ENCODE data around the gene OR52K2.
"Not testable (repeated sequence)": the region's sequence is repeated elsewhere in the genome, so short reads cannot be mapped to it uniquely, and the experiment has no call there.

Gene OR52K2

DNA sequence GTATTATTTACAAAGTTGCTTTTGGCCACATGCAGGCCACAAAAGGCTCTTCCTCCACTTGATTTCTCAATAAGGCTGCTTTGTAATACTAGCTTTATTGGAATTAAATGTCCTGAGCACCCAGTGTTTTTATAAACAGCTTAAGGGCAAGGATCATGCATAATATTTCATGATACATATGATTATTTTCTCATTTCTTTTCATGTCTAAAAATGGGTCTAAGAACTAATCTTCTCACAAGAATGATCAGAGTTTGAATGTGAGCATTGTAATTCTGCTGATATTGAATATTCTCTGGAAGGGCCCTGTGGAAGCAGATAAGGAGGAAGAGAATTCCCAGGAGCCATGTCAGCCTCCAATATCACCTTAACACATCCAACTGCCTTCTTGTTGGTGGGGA, at the start of gene OR52K2:
Gene OR52K2, plus strand, starts transcription at position 301 of the 400 bp plus-strand sequence. Its CDS starts 45 bp downstream, at position 346.
- no peak for DNase-seq

DNA sequence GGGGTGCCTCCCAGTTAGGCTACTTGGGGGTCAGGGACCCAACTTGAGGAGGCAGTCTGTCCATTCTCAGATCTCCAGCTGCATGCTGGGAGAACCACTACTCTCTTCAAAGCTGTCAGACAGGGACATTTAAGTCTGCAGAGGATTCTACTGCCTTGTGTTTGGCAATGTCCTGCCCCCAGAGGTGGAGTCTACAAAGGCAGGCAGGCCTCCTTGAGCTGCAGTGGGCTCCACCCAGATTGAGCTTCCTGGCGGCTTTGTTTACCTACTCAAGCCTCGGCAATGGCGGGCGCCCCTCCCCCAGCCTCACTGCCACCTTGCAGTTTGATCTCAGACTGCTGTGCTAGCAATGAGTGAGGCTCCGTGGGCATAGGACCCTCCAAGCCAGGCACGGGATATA, 42.9 kb upstream of the OR52K2 start:
- DNase-seq, result not testable (repeated sequence)

DNA sequence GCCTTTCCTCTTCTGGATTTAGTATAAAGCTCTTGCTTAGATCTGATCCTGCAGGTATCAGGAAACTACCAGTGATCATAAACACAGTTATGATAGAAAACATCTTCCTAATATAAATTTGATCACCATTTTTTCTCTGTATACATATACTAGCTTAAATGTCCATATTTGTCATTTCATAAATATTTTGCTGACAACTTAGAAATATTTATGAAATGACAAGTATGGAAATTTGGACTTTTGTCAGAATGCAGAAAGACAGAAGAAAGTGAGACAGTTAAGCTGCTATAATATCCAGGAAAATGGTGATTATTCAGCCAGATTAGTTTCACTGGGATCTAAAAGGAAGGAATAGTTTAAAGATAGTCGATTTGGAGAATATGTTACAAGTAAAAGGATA, 32.8 kb upstream of the OR52K2 start:
- no peak for DNase-seq

DNA sequence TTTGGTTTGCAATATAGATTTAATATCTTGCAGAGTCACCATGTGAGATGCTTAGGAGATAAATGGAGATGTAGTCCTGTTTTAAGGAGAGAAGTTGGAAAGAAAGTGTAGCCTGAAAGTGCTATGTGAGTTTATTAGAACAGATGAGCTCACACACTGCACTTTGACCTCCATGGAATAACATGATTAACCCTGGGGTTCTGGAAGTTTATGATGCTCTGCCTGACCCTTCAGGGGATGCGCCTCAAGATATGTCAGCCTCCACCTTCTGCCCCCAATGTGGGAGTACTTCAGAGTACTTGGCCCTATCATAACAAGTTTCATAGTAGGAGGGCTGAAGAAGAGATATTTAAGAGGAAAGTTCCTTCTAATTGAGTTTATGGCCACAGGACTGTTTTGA, 32.3 kb upstream of the OR52K2 start:
- no peak for DNase-seq

DNA sequence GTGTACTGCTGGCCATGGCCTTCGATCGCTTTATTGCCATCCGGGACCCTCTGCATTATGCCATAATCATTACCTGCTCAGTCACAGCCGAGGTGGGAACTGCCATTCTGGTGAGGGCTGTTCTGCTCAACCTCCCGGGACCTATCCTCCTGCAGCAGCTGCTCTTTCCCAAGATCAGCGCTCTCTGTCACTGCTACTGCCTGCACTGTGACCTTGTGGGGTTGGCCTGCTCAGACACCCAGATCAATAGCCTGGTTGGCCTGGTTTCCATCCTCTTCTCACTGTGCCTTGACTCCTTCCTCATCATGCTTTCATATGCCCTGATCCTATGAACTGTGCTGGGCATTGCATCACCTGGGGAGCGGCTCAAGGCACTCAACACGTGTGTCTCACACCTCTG, 30.7 kb upstream of the OR52K2 start:
- DNase-seq, result no peak

DNA sequence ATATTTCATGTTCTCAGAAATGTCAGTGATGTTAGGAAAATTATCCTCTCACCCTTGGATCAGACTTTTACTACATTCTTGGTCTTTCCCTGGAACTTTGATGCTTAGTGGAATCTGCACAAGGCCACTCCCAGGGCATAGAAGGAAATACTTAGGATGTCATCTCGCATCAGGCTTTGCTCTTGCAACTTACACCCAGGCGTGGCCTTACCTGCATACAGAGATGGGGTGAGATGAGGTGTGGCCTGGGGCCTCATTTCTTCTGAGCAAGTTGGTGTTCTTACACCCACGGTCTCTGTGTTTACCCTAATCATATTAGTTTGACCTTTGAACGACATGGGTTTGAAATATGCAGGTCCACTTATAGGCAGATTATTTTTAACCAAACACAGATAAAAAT, 19.0 kb upstream of the OR52K2 start:
- no peak for DNase-seq

DNA sequence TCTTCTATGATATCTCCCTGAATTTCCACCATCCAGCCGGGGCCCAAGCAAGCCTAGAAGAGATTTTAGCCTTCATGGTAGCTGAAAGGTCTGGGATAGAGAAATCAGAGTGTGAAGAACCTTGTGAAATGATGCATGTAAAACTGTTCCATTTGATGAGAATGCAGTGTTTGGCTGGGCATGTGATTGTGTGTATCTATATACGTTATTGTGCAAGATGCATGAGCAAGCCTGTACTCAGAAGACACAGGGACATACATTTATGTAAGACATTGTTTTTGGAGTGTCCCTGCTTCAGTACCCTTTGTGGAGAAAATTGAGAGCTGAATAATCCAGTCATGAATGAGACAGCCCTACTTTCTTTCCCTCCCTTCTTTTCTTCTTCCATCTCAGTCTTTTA, 15.2 kb upstream of the OR52K2 start:
- no peak for DNase-seq

DNA sequence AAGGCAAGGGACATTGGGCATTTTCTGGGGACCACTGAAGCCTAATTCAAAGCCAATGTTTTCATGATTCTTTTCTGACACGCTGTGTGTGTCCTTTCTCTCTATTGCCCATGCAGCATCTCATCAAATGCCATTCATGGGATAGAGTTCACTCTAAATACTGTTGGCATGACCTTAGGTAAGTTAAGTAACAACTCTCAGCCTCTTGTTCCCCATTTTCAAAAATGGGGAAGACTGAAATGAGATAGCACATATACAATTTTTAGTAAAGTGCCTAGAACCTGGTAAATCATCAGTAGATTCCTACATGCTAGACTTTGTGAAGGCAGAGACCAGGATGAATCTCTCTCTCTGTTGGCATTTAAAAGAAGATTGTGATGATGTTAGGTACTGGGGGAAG, 12.7 kb upstream of the OR52K2 start:
- no peak for DNase-seq

DNA sequence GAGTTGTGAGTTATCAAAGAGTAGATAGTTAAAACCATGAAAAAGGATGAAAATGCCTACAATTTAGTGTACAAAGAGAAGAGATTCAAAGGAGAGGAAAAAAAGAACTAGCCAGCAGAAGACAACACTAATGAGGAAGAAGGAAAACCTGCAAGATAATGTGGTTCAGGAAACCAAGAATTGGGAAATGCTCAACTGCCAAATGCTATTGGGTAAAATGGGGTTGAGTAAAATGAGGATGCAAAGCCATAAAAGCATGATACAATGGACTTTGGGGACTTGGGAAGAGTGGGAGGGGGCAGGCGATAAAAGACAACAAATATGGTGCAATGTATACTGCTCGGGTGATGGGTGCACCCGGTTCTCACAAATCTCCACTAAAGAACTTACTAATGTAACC, 7.6 kb upstream of the OR52K2 start:
- no peak for DNase-seq

DNA sequence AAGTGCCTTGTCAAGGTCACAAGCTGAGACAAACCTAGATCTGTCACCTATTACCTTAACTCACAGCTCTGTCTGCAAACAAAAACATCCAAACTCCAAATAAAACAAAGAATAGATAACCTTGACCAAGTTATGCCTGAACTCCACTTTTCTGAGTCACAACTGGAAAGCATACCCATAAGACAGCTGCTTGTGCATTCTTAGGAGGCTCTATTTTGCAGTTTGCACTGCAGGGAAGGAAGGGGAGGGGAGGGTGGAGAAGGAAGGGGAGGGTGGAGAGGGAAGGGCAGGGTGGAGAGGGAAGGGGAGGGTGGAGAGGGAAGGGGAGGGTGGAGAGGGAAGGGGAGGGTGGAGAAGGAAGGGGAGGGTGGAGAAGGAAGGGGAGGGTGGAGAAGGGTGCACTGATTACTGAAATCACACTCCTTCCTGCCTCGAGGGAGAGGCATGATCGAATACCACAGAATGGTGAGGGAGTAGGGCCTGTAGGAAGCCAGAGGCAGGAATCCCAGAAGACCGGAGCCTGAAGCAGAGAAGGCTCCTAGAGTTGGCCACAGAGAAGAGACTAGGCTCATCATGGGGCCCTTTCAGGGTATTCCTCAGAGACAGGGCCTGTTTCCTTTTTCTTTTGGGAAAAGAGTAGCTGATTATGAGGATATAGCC, 5.7 kb upstream of the OR52K2 start:
- DNase-seq, result no peak

DNA sequence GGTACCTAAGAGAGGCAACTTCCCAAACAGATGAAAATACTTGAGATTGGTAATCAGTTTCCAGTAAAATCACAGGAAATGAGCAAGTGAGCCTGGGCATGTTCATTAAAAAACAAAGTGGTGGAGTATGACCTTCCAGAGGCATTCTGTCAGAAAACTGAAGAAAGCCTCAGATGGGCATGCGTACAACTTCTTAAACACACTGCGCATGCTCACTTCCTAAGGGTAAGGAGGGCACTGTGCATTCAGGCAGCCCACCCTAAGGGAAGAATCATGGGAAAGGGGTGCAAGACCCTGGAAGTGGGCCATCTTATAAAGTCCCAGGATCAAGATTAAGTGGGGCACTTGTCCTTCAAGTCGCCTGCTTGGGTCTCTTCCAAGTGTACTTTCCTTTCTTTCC, 4.0 kb downstream of the OR52K2 start:
- DNase-seq, result no peak

DNA sequence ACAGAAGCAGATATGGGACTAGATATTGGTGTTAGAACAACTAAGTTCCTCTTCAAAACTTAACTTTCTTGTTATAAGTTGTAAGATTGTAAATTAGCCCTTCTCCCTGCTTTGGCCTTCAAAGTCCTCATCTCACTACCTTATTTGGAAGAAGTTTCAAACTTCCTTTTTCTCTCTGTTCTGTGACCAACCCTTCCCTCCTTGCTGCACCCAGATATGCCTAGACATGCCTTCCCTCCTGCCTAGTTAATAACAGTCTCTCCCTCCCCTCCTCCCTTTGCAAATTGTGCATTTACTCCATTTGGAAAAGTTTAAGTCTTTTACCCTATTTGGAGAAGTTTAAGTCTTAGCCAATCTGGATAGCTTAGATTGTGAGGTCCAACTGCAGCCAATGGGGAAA, 4.9 kb downstream of the OR52K2 start:
- DNase-seq, result no peak

DNA sequence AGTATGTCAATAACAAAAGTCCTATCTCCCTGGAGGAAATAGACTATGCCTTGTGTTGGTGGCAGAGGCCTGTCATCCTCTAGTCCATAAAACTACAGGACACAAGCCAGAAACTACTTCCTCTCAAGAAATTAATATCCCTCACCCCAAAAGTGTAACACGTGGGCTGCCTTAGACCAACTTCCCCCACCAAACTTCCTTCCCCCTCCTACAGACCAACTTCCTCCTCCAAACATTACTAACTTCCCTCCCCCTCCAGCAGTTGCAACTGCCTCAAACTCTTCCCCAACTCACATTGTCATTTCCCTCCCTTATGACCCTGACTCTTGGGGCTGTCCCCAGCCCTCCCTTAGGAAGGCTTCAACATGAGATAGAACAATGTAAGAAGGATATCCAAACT, 6.3 kb downstream of the OR52K2 start:
- DNase-seq, result no peak

DNA sequence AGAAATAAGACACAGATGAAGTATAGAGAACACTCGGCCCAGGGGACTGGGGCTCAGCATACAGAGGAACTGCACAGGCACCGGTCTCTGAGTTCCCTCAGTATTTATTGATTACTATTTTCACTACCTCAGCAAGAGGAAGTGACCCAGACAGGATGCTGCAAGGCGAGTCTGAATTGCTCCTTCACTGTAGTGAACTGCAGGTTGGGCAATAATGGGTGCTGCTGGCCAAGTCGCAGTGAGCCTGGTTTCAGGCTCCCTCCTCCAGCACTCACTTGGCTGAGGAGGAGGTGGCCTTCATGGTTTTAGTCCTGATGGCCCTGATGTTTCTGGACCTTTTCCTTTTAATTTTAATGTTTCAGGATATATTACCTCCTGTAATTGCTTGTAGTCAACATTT, 10.4 kb downstream of the OR52K2 start:
- no peak for DNase-seq

DNA sequence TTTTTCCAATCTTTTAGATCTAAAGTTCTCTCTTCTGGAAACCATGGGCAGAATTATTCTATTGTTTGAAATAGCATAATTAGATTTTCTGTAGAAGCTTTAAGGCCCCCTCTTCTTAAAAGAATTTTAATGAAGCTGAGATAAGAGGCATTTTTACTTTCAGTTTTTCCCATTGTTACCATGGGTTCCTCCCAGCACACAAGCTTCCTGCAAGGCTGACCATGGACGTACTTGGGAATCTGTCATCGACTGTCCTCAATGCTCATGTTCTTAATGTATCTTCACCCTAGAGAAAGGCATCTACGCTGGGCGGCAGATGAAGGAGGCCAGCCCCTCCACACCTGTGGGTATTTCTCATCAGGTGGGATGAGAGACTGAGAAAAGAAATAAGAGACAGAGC, 11.1 kb downstream of the OR52K2 start:
- no peak for DNase-seq

DNA sequence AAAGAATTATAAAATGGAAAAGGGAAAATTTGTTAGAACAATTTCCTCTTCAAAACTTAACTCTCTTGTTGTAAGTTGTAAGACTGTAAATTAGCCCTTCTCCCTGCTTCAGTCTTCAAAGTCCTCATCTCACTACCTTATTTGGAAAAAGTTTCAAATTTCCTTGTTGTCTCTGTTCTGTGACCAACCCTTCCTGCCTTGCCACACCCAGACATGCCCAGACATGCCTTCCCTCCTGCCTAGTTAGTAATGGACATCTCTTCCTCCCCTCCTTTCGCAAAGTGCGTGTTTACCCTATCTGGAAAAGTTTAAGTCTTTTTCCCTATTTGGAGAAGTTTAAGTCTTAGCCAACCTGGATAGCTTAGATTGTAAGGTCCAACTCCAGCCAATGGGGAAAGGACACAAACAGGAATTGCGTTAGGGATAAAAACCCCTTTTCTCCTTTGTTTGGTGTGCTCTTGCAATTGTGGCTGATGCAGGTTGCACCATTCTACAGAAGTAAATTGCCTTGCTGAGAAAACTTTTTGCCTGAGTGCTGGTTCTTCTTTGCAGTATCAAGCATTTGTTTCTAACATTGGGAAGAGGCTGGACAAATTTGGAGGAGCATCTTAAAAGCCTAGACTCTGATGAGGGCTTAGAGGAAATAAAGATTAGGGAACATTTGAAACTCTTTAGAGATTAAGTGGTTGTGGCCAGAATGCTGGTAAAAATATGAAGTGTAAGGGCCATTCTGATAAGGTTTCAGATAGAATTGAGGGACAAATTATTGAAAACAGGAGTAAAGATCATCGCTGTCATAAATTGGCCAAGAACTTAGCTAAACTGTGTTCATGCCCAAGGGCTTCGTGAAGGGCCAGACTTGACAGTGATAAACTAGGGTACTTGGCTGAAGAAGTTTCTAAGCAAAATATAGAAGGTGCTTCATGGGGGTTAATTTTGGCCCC, 15.4 kb downstream of the OR52K2 start:
- DNase-seq, result no peak

DNA sequence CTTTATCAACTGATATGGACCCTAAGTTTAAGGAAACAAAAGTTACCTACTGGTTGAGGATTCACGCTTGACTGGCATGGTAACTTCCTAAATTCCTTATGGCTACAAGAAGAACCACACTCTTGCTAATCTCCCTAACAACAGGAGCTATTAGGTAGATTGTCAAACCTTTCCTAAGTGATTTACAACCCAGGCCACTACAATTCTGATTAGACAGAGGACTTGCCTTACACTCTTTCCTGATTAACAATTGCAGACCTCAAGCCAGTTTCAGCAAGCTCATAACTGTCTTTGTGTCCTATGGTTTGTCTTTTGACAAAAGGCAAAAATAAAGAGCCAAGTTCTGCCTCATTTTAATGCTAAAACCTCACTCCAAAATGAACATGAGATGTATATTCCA, 16.3 kb downstream of the OR52K2 start:
- DNase-seq, result no peak

DNA sequence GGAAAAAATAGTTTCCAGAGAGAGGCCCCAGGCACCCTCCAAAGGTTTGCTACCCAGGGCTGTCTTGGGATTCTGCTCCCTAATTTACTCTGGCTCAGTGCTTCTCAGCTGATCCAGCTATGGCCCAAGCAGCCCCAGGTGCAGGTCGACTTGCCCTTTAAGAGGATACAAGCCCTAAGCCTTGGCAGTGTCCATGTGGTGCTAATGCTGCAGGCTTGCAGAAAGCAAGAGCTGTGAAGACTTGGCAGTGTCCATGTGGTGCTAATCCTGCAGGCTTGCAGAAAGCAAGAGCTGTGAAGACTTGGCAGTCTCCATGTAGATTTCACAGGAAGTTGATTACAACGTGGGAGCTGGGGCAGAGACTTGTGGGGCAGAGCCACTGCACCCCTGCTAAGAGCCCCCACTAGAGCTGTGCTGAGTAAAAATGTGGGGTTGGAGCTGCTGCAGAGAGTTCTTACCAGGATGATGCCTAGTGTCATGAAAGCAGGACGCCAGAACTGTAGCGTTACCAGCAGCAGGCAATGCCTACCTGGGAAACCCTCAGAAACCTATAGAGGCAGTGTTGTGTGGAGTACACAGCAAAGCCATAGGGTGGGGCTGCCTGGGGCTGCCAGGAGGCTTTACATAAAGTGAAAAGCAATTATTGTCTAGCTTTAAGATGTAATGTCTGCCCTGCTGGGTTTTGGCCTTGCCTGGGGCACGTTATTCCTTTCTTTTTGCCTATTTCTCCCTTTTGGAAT, 17.2 kb downstream of the OR52K2 start:
- no peak for DNase-seq

DNA sequence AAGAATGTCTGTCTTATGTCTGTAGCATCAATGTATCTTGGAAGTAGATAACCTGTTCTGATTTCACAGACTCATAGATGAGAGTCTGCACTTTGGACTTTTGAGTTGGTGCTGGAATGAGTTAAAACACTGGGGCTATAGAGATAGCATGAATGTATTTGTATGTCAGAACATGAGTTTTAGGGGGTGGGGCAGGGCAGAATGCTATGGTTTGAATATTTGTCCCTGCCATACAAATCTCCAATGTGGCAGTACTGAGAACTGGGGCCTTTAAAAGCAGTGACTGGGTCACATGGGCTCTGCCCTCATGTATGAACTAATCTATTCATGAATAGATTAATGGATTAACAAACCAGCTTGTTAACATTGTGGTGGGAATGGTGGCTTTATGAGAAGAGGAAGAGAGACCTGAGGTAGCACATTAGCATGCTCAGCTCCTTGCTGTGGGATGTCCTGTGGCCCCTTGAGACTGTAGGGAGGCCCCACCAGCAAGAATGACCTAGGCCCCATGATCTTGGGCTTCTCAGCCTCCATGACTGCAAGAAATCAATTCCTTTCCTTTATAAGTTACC, 17.9 kb downstream of the OR52K2 start:
- no peak for DNase-seq

DNA sequence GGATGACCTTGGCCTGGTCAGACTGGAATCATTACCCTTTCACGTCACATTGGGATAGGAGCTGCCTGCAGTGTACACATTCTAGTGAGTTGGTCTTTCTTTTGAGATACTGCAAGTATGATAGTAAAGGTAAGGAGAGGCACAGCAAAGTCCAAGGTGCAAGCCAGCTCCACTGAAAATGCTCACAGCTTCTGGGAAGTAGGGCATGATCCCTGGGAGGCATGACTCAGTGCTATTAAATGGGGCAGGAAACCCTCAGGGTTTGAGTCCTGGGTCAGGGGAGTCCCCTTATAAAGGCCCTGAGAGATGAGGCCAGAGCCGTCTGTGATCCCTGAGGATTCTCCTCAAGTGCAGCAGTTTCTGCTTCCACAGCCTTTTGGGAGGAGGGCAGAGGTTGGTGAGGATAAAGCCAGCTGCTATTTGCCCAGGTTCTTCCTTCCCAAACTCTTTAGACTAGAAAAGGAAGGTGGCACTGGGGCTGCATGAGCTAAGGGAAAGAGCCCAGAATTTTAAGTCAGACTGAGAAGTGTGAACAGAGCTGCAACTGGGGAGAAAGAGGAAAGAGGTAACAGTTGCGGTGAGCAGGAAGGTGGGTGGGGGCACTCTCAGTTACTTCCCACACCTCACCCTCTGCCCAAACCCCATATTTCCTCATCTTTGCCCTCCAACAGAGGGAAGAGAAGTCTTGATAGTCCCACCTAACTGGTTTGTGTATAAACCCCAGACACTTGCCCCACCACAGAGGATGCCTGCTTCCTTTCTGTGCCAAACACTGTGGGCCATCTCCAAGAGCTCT, 18.9 kb downstream of the OR52K2 start:
- DNase-seq, result no peak

DNA sequence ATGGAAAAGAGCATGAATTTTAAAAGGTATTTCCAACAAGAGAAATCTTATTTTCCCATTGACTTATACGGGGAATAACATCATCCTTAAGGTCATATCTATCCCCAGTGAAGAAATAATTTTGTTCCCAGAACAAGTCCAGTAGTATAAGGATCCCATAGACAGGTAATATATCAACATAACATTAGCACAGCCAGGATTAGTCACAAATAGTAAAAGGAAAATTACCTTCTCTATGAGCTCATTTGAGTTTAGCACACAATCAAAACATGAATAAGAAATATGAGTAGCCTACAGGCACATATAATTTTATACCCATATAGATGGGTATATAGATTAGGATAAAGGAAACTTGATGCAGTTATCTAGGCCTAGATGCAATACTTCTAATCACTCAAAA, 30.5 kb downstream of the OR52K2 start:
- no peak for DNase-seq

DNA sequence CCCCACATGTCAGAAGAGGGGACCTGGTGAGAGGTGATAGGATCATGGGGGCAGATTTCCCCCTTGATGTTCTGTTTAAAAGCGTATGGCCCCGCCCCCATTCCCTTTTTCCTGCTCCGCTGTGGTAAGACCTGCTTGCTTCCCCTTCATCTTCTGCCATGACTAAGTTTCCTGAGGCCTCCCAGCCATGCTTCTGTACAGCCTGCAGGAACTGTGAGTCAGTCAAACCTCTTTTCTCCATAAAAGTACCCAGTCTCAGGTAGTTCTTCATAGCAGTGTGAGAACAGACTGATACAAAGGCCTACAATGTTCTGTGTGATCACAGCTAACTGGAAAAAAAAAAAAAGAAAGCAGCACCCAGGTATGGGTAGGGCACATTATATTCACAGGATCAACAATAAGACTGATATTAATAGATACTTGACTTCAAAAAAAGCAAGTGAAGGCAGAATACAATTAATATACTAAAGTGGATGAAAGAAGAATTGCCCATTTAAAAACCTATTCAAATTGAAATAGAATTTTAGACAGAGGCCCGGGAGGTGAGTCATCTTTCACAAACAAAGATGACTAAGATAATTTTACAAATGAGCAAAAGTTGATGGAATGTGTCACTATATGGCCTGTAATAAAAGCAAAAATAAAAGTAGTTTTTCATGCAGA, 31.6 kb downstream of the OR52K2 start:
- DNase-seq, result no peak

Measured in NCI-H1436 (cell line).